Neural cell (in vitro differentiated cells): Measurements from ENCODE around the gene FARSA. TPM values are rescaled to one million over a fixed set of nuclear protein-coding genes. Genes with fewer than 3 reads are reported as not detected.

Source experiments
- H2AFZ ChIP-seq: fragments of 200-600, 300-800 bp; sonication (generic), shearing (Covaris generic); 2 replicates; pipeline ENCODE4 v1.6.0; 2014; ENCODE audit warnings: low read depth, mild to moderate bottlenecking, antibody characterized with exemption, low read length, moderate library complexity
- H3F3A ChIP-seq: fragments of 200-600 bp; shearing (Covaris generic); 2 replicates; pipeline ENCODE4 v1.6.1; 2016; ENCODE audit warnings: mild to moderate bottlenecking, moderate library complexity, mixed read lengths, antibody characterized with exemption, low read length; ENCODE audit not compliant: insufficient read depth, poor library complexity, severe bottlenecking
- H3K27ac ChIP-seq: fragments of 200-600, 300-800 bp; sonication (generic), shearing (Covaris generic); 2 replicates; pipeline ENCODE4 v1.5.1; 2014; ENCODE audit warnings: mild to moderate bottlenecking, low read length, moderate library complexity
- H3K27me3 ChIP-seq: fragments of 300-800, 200-600 bp; sonication (generic), shearing (Covaris generic); 2 replicates; pipeline ENCODE4 v1.6.0; 2014; ENCODE audit warnings: mild to moderate bottlenecking, low read depth, low read length, moderate library complexity; ENCODE audit not compliant: insufficient read depth
- H3K36me3 ChIP-seq: fragments of 300-800, 200-600 bp; sonication (generic), shearing (Covaris generic); 2 replicates; pipeline ENCODE4 v1.5.1; 2014; ENCODE audit warnings: mild to moderate bottlenecking, antibody characterized with exemption, low read length, moderate library complexity; ENCODE audit not compliant: insufficient read depth
- H3K4me2 ChIP-seq: fragments of 300-800, 200-600 bp; sonication (generic), shearing (Covaris generic); 2 replicates; pipeline ENCODE4 v1.6.0; 2014; ENCODE audit warnings: mild to moderate bottlenecking, low read length
- H3K4me3 ChIP-seq: fragments of 300-800, 200-600 bp; sonication (generic), shearing (Covaris generic); 2 replicates; pipeline ENCODE4 v1.5.1; 2014; ENCODE audit warnings: mild to moderate bottlenecking, low read length, moderate library complexity
- H3K79me2 ChIP-seq: fragments of 200-600 bp; shearing (Covaris generic); replicated peaks from 2 replicates; pipeline ENCODE4 v1.6.0; 2014; ENCODE audit warnings: mild to moderate bottlenecking, low read length, moderate library complexity; ENCODE audit not compliant: insufficient read depth
- H3K9ac ChIP-seq: fragments of 300-800, 200-600 bp; sonication (generic), shearing (Covaris generic); 2 replicates; pipeline ENCODE4 v1.6.1; 2016; ENCODE audit warnings: mild to moderate bottlenecking, low read length, mixed read lengths
- H3K9me2 ChIP-seq: fragments of 200-600 bp; shearing (Covaris generic); 2 replicates; pipeline ENCODE4 v1.6.1; 2016; ENCODE audit warnings: mild to moderate bottlenecking, low read length, mixed read lengths; ENCODE audit not compliant: insufficient read depth
- H3K9me3 ChIP-seq: fragments of 200-600, 300-800 bp; sonication (generic), shearing (Covaris generic); 2 replicates; pipeline ENCODE4 v1.6.1; 2016; ENCODE audit warnings: mild to moderate bottlenecking, mixed run types, low read length, moderate library complexity, mixed read lengths
- H4K20me1 ChIP-seq: fragments of 200-600 bp; shearing (Covaris generic); 2 replicates; pipeline ENCODE4 v1.6.1; 2016; ENCODE audit warnings: mild to moderate bottlenecking, mixed run types; ENCODE audit not compliant: insufficient read depth
- CTCF ChIP-seq: fragments of 450-650 bp; IDR thresholded peaks from 2 replicates; pipeline ENCODE4 v1.5.1; 2014; ENCODE audit warnings: antibody characterized with exemption, mild to moderate bottlenecking, moderate library complexity; ENCODE audit not compliant: poor library complexity, severe bottlenecking
- EP300 ChIP-seq: fragments of 450-650 bp; conservative IDR thresholded peaks from 2 replicates; pipeline ENCODE4 v1.6.1; 2014; ENCODE audit warnings: antibody characterized with exemption, mild to moderate bottlenecking, moderate library complexity; ENCODE audit not compliant: poor library complexity, severe bottlenecking
- EZH2 ChIP-seq: fragments of 200-600, 300-800 bp; shearing (Covaris generic), sonication (generic); IDR thresholded peaks from 2 replicates; pipeline ENCODE4 v1.6.1; 2014; ENCODE audit warnings: antibody characterized with exemption, low read length, borderline replicate concordance, mild to moderate bottlenecking; ENCODE audit not compliant: insufficient read depth, poor library complexity, severe bottlenecking
- MXI1 ChIP-seq: fragments of 450-650 bp; conservative IDR thresholded peaks from 2 replicates; pipeline ENCODE4 v1.6.1; 2014; ENCODE audit warnings: antibody characterized with exemption, mild to moderate bottlenecking; ENCODE audit not compliant: poor library complexity, severe bottlenecking
- POLR2AphosphoS5 ChIP-seq: IDR thresholded peaks from 2 replicates; pipeline ENCODE4 v1.6.1; 2012
- RAD21 ChIP-seq: fragments of 450-650 bp; conservative IDR thresholded peaks from 2 replicates; pipeline ENCODE4 v1.6.1; 2014; ENCODE audit warnings: antibody characterized with exemption, mild to moderate bottlenecking, moderate library complexity
- REST ChIP-seq: IDR thresholded peaks from 2 replicates; pipeline ENCODE4 v1.6.1; 2012; ENCODE audit warnings: borderline replicate concordance
- SMC3 ChIP-seq: fragments of 450-650 bp; conservative IDR thresholded peaks from 2 replicates; pipeline ENCODE4 v1.6.1; 2014; ENCODE audit warnings: antibody characterized with exemption, mild to moderate bottlenecking, moderate library complexity; ENCODE audit not compliant: poor library complexity
- TAF1 ChIP-seq: IDR thresholded peaks from 2 replicates; pipeline ENCODE4 v1.6.1; 2012; ENCODE audit warnings: low read depth
- polyA plus RNA-seq: library from polyadenylated mRNA; depleted of rRNA; stranded (reverse); fragments of >200 nt; gene quantifications from 2 replicates; pipeline ENCODE4 v1.2.3, GENCODE V29; 2014

FARSA gene
- polyA plus RNA-seq, 1 donor from 2014 or later, result 47.6 TPM

- Histone ChIP-seq H3K79me2 (no peaks in the 10 kb centered on the region), H3K9ac (no peak overlapping the region), H3K36me3 (no peaks in the 10 kb centered on the region), H3K4me2 (no peak overlapping the region), H3K9me2 (no peaks in the 10 kb centered on the region), H3K27me3 (no peaks in the 10 kb centered on the region), H3K27ac (no peak overlapping the region), H2AFZ (no peak overlapping the region), H3F3A (no peaks in the 10 kb centered on the region), H3K4me3 (no peak overlapping the region), H3K9me3 (no peaks in the 10 kb centered on the region), H4K20me1 (no peaks in the 10 kb centered on the region)
- TF ChIP-seq SMC3 (no peak), MXI1 (no peak), POLR2AphosphoS5 (no peak), TAF1 (no peak), EZH2 (no peak), CTCF (no peak), REST (no peak), RAD21 (no peak), EP300 (no peak)
Measured at GRCh38 chr19:12975221-12975741, 41.8 kb upstream of the FARSA start.

GRCh38 chr19:12974301-12975220 is 41.0 kb upstream of the FARSA start:
- no peaks in the 10 kb centered on the region for H3K9me2 ChIP-seq
- H3K27ac ChIP-seq, result no peak overlapping the region
- TF ChIP-seq EZH2 (no peak), SMC3 (no peak), EP300 (no peak), CTCF (no peak), RAD21 (no peak), POLR2AphosphoS5 (no peak), REST (no peak), TAF1 (no peak), MXI1 (no peak)
- H3K4me3 ChIP-seq, result no peak overlapping the region
- no peaks in the 10 kb centered on the region for H3F3A ChIP-seq
- no peak overlapping the region for H3K4me2 ChIP-seq
- no peaks in the 10 kb centered on the region for H3K36me3 ChIP-seq
- H3K79me2 ChIP-seq, result no peaks in the 10 kb centered on the region
- no peak overlapping the region for H2AFZ ChIP-seq
- H3K9ac ChIP-seq, result no peak overlapping the region
- H3K9me3 ChIP-seq, result no peaks in the 10 kb centered on the region
- H3K27me3 ChIP-seq, result no peaks in the 10 kb centered on the region
- no peaks in the 10 kb centered on the region for H4K20me1 ChIP-seq
